ENCODE results near the gene UBE2O. TPM values are rescaled to one million over a fixed set of nuclear protein-coding genes. Genes with fewer than 3 reads are reported as not detected.

Gene UBE2O
- total RNA-seq, 2 experiments from 2014 or later, result 24.5 to 25.2 TPM

Other genes starting within 250 kb of the UBE2O start
- gene RNF157, start 212.7 kb downstream of the UBE2O start, total RNA-seq, result 10 to 100 TPM; 25.4 to 28.0 TPM
- gene UBALD2, start 187.8 kb downstream of the UBE2O start, total RNA-seq, result 100 to 1,000 TPM; 317 TPM
- 1 to 10 TPM; 1.0 to 1.1 TPM for gene QRICH2, start 144.9 kb downstream of the UBE2O start, total RNA-seq
- 10 to 100 TPM; 40.1 to 42.1 TPM for gene PRPSAP1, start 99.2 kb downstream of the UBE2O start, total RNA-seq
- 10 to 100 TPM in 1 of 2 experiments, 1 to 10 TPM in 1; 9.9 to 11.4 TPM for gene SPHK1, start 68.5 kb downstream of the UBE2O start, total RNA-seq
- gene AANAT, start 14.5 kb upstream of the UBE2O start, total RNA-seq, result not detected
- gene RHBDF2, start 48.3 kb upstream of the UBE2O start, total RNA-seq, result 10 to 100 TPM; 28.9 to 30.0 TPM
- gene CYGB, start 84.6 kb upstream of the UBE2O start, total RNA-seq, result not detected
- not detected for gene PRCD, start 86.9 kb upstream of the UBE2O start, total RNA-seq
- gene ST6GALNAC2, start 132.7 kb upstream of the UBE2O start, total RNA-seq, result under 1 TPM; 0.19 to 0.51 TPM
- 1 to 10 TPM; 1.1 to 2.3 TPM for gene ST6GALNAC1, start 190.6 kb upstream of the UBE2O start, total RNA-seq

Data from activated CD4-positive, alpha-beta memory T cell treated with anti-CD3 and anti-CD28 coated beads for 36 hours (primary cell).